Activated CD8-positive, alpha-beta memory T cell treated with anti-CD3 and anti-CD28 coated beads for 24 hours (primary cell): ENCODE results near the gene MTARC2.
"Not testable (repeated sequence)": the region's sequence is repeated elsewhere in the genome, so short reads cannot be mapped to it uniquely, and the experiment has no call there.

ENCODE experiments used
- DNase-seq: peaks from one replicate; pipeline ENCODE4 v3.0.0-alpha.2; 2020

Gene MTARC2

DNA sequence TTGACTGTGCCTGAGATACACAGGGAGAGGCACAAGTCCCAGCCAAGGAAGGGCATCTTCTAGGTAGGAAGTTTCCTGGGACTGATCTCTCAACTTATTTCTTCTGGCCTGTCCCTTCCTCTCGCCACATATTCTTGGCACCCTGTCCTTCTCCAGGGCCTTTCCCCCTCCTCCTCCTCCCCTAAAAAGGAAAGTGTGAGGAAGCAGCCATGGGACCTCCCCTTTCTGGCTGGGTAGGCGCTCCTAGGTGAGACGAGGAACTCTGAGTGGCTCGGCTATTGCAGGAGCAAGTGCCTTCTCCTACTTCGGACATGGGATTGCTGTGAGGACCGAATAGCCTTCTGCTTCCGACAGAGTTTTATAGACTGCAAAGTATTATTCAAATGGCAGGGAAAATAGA is 15.5 kb upstream of the MTARC2 start:
- no peak for DNase-seq

DNA sequence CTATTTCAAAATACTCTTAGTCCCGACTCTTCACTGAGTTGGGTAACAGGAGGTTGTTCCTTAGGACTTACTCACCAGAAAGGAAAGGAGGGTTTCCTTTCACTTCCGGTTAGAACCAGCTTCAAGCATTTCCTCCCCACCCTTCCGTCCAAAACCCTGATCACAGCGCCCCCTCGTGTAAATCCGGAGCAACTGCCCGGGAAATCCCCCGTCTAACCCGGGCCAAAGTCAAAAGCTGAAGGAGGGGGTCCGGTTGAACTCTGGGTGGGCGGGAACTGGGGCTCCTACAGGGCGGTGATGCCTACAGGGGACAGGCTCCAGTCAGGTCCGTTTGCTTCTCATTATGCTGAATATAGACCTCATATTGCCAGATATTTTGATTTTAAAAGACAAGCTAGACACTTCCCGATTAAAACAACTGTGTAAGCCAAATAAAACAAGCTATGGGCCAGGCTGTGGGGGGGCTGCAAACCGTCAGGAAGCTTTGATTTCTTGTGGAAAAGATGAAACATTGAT is 15.0 kb upstream of the MTARC2 start:
- DNase-seq = peak; percentile 89

DNA sequence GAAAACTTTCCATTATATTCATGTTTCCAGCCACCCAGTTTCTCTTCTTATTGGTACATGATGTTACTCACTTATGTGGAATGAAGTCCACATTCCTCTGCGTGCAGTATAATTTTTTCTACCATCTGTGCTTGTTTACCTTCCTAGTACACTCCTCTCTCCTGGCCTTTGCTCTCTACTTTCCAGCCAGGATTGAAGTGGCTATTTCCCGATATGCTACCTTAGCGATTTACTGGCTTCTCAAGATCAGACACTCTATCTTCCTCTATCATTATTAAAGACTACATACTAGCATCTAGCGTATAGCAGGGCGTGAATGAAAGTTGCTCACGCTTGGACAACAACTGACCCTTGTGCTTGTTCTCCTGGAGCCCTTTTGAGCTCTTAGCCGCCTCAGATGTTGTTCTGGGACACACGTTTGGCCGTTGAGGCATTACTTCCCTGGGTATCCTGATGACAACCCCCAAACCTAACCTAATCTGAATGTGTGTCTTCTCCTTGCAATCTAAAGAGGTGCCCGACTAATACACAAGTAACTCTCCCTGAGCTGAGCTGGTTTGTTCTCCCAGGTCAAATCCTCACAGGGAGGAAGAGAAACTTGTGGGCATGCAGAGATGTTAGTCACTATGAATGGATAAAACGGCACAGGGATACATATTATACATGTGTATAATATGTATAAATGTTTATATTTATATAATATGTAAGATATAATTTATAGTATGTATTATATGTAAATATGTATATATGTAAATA is 13.4 kb upstream of the MTARC2 start:
- DNase-seq = no peak

DNA sequence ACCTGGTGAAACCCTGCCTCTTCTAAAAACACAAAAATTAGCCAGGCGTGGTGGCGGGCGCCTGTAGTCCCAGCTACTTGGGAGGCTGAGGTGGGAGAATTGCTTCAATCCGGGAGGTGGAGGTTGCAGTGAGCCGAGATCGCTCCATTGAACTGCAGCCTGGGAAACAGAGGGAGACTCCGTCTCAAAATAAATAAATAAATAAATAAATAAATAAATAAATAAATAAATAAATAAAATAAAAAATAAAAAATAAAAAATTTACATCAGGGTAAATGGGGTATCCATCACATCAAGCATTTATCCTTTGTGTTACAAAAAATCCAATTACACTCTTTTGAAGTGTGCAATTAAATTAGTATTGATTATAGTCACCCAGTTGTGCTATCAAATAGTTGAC is 11.8 kb upstream of the MTARC2 start:
- not testable (repeated sequence) for DNase-seq

DNA sequence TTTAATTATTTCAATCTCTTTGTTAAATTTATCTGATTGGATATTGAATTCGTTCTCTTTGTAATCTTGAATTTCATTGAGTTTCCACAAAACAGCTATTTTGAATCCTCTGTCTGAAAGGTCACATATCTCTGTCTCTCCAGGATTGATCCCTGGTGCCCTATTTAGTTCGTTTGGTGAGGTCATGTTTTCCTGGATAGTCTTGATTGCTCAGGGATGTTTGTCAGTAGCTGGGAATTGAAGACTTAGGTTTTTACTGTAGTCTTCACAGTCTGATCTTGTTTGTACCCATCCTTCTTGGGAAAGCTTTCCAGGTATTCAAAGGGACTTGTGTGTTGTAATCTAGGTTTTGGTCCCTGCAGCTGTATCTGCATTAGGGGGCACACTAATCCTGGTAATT is 6.8 kb upstream of the MTARC2 start:
- no peak for DNase-seq

DNA sequence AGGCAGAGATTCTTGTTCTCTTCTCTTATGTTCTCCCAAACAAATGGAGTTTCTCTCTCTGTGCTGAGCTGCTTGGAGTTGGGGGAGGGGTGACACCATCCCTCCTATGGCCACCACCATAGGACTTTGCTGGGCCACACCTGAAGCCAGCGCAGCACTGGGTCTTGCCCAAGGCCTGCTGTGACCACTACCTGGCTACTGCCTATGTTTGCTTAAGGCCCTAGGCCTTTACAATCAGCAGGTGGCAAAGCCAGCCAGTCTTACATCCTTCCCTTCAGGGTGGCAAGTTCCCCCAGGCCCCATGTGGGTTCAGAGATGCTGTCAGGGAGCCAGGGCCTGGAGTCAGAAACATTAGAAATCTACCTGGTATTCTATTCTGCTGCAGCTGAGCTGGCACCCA is 6.3 kb upstream of the MTARC2 start:
- no peak for DNase-seq

DNA sequence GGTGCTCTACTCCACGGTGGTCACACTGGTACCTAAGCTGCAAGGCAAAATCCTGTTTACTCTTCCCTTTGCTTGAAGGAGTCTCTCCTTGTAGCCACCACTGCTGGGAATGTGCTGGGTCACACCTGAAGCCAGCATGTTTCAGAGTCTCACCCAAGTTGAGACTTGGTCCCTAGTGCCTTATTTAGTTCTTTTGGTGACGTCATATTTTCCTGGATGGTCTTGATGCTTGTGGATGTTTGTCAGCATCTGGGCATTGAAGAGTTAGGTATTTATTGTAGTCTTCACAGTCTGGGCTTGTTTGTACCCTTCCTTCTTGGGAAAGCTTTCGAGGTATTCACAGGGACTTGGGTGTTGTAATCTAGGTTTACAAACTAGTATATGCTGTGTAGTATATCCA is 5.6 kb upstream of the MTARC2 start:
- DNase-seq = no peak

DNA sequence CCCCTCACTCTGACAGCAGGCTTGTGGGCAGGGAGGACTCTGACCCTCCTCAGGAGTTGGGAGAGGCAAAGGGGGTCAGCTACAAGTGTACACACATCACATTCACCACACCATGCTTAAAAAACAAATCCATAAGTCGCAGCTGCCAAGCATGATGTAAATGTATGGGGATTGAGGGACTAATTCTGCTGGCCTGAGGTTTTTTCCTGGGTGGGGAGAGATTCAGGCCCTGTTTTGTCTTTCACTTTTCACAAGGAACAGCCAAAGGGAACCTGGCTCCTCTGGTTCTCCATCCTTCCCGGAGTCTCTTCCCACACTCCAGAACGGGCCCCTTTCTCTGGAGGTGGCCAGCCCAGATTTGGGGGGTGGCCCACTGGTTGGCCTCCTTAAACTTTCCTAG is 1.3 kb upstream of the MTARC2 start:
- DNase-seq = no peak

DNA sequence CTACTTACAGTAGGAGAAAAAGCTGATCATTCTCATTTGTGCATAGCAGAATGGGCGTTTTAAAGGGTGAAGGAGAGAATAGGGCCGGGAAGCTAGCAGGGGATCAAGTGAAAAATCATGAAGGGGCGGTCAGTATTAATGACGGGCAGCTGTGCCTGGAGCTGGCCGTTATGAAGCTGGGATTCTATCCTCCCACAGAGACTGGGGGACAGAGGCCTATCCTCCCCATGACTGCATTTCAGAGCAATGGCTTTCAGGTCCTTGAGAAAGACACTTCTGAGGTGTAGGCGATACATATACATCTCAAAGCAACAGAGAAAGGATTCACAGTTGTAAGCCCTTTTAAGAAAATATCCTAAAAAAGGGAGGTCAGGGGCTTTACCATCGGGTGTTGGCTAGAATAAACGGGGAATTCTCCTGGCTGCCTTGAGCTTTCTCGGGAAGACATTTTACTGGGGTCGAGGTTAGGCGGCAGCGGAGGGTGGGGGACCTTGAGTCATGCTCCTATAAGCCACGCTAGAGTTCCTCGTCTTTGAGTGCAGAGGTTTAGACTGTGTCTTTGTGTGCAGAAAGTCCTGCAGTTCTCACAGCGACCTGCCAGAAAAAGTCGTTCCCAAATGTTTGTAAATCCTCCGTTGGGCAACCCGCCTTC is 559 bp upstream of the MTARC2 start:
- no peak for DNase-seq

DNA sequence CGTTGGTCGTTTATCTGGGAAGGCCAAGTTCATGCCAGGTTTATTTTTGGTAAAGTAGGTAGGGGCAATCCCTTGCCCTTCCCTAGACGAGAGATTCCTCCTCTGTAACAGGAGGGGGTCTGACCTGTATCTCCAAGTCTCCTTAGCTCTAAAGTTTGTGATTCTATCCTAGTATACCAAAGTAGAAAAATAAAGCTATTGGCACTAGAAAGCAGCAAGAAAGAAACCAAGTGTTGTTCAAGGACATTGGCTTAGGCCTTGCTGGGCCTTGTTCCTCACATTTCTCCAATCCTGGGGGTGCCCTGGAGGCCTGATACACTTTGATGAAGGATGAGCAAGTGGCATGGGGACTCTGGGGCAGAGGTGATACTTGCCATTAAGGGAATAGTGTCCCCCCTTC is 814 bp downstream of the MTARC2 start:
- DNase-seq = no peak

DNA sequence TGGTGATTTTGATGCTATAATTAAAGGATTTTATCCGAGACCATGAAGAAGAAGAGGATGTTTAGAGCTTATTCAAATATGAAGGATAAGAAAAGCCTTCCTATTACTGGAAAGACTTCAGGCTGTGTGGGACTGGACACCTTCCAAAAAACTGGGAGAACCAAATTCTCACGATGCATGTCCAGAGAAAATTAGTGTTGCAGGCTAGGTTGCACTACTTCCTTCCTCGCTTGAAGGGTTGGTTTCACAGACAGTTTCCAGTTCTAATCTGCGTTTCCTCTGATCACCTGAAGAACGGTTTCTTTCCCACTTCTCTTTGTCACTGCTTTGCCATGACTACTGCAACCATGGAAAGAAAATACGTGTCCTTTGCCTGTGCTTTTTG is 2.0 kb downstream of the MTARC2 start:
- DNase-seq = no peak

DNA sequence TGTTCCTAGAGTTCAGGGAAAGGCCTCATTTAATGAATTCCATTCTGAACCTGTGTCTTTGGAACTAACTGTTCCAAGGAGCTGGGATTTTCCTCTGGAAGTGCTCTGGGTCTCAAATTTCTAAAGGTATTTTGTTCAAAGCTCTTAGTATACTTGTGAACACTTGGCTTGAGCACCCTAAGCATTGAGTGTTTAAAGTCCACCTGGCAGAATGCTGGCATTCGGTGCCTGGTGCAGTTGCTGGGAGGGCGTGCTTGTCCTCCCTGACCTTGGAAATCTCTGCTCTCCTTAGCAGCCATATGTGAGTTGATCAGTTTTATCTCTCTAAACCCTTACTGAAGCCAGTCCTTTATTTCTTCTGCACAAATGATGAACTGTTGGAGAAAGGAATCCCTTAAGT is 3.0 kb downstream of the MTARC2 start:
- DNase-seq = no peak

DNA sequence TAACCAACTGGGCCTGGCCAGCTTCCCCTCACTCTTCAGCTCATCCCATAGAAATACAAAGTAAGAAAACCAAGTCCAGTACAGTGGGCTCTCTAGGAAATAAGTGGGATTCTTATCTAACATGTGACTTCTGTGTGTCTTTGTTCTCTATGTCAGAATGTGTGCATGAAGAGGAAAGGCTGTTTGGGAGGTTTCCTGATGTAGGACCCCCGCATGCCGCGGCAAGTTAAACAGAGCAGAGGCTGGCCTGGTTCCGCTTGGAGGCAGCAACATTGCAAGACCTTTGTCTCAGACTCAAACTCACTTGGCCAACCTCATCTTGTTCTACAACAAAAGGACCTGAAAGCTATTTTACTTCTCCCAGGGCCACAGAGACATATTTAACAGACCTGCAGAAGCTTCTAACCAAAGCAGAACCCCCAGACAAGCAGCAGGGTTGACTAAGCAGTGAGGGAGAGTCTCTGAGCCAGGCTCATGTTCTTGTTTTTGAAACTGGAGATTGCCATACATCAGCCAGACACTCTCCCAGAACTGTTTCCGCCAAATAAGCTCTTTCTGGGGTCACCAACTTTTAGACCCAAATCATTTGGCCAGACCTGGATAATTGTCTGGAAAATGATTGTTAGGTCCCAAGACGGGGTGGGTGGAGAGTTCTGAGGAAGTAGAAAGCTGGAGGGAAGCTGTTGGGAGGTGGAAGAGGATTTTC is 6.2 kb downstream of the MTARC2 start:
- DNase-seq = no peak

DNA sequence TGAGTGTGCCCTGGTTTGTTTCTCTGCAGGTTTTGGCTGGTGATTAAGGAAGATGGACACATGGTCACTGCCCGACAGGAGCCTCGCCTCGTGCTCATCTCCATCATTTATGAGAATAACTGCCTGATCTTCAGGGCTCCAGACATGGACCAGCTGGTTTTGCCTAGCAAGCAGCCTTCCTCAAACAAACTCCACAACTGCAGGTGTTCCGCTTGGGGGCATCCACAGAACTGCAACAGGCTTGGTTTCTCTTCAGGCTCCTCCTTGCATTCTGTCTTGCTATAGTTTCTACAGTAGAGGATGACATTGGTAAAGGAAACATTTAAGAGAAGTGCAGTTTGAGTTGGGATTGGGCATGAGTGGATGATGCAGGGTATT is 6.8 kb downstream of the MTARC2 start:
- DNase-seq = no peak

DNA sequence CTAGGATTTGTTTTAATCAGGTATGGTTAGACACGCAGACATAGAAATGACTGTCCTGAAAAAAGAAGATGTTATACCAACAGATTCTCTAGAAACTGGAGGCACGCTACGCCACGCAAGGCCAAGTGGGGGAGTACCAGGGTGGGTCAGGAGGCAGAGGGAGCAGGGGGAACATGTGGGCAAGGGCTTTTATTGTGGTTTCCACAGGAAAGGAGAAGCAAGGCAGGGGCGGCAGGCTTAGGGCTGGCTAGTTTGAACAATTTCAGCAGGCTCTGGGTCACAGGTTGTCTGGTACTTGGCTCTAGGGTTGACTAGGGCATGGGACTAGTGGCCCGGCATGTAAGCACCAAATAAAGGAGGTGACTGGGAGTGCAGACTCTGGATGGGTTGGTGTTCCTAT is 7.2 kb downstream of the MTARC2 start:
- no peak for DNase-seq

DNA sequence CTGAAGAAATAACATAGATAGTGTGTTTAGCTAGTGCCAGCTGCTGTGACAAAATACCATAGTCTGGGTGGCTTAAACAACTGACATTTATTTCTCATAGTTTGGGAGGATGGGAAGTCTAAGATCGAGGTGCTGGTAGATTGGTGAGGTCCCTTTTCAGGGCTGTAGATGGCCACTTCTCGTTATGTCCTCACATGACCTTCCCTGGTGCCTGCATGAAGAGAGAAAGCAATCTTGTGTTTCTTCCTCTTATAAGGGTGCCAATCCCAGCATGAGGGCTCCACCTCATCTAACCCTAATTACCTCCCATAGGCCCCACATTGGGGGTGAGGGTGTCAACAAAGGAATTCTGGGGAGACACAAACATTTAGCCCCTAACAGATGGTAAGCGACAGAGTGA is 9.3 kb downstream of the MTARC2 start:
- no peak for DNase-seq

DNA sequence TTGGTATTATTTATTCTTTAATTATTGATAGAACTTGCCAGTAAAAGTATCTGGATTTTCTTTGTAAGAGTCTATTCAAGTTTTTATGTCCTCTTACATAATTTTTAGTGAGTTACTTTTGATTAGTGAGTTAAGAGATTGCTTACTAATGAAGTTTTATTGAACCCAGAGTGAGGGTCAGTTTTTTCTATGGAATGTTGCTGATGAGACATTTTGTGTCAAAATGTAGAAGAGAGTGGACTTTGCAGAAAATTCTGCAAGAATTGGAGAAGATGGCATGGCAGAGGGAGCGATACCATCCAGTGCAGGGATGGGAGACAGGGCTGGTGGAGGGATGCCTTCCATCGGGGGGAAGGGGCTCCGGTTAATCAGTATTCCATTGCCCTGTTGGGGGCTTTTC is 11.0 kb downstream of the MTARC2 start:
- DNase-seq = no peak

DNA sequence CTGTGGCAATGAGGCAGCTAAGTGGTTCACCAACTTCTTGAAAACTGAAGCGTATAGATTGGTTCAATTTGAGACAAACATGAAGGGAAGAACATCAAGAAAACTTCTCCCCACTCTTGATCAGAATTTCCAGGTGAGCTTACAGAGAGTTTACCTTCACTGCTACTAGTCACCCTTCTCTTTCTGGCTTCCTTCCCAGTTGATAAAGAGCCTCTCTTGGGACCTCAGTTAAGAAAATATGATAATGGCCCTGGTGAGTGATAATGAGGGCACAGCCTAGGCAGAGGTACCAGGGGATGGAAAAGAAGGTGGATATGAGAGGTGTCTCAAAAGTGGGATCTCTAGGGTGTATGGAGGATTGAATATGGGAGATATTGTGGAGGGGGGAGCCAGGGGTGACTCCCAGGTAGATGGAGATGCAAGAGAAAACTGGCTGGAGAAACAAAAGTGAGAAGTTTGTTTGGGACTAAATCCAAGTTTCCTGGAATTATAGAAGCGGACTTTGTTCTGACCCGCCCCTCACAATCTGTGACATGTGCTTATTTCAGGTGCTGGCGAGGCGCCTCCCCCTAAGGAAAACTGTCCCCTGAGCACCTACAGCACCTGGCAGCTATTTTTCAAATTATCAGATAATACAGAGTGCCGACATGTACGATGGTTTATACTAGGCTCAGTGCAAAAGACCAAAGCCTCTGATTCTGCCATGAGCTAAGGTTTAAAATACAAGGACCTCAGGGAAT is 13.7 kb downstream of the MTARC2 start:
- DNase-seq = no peak

DNA sequence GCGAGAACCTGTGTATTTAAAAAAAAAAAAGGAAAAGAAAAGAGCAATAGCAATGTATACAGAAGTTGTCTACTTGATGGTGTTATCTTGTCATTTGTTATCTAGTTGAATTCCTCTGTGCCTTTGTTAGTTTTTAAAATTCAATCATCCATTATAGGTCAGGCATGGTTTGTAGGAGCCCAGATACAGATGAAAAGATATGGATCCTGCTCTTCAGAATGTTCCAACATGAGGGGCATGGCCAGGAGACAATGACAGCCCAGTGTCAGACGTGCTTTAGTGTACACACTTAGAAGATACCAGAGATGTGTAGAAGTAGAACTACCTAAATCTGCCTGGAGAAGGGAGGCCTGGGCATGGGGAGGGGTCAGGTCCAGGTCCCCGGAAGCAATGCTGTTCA is 16.6 kb downstream of the MTARC2 start:
- no peak for DNase-seq

DNA sequence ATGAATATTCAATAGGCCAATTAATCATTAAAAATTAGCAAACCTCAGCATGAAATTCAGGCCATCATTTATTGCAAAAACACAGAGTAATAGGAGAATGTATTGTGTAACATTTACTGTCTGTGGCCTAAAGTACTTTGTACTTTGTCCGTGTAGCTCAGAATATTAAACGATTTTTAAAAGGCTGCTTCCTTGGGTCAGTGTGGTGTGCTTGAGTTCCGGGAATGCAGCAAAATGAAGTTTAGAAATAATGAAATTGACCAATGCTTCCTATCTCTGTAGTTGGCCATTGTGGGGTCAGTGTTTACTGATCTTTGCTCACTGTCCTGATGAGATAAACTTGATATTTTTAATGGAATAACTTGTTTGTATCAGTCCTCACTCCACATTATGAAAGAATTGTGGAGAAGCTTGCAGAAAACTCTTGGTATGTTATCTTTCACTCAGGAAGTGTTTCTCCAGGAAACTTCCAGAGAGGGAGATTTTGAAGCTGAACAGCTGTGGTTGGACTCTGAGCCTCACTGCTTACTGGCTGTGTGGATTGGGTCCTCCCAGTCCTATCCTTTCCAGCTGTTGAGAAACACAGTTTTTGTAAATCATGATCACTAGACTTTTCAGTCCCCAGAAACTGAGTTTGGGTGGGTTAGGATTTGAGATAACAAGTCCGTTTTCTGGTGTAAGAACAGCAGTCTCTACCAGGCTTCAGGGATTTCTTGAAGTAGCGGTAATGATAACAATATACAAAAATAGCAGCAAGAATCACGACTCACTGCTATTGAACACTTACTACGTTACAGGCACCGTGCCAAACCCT is 19.4 kb downstream of the MTARC2 start:
- DNase-seq = no peak

DNA sequence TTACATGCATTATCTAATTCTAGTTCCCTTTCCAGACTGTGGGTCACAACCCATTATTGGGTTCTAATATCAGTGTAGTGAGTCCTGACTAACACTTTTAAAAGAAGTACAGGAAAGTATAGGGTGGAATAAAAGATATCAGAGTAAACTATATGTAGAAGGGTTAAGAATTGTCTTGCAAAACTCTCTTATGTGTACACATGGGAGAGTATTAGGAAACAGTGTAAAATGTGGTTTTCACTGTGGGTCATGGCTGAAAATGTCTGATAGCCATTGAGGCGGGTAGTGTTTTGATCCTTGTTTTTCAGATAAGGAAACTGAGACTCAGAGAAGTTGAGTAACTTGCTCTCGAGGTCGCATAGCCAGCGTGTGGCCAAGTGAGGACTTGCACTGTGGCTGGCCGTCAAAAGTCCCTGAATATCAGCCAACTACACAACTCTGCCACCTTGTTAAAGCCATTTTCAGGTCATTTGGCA is 20.0 kb downstream of the MTARC2 start:
- DNase-seq = no peak

DNA sequence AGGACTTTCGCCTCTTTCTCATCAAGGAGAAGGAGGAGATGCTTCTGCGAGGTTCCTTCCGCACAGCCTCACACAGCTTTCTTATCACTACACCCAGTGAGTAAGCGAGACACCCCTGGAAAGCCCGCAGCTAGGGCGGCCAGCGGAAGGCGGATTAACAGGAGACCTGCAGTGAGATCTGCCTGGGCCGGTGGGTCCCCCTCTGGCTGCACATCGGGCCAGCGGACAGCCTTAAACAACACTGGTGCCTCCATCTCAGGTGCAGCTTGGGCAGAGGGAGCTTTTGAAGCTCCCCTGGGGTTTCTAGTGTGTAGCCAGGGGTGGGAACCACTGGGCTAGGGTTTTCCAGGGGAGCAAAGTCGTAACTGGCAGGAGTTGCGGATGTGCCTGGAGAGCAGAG is 21.1 kb downstream of the MTARC2 start:
- DNase-seq = no peak
